DMS53 treated with DMSO at 0.1 percent for 48 hours (cell line): ENCODE results near the gene DHX16.

ENCODE experiments used
- DNase-seq: peaks from one replicate; lab custom pipeline; 2025; ENCODE audit not compliant: unreplicated experiment; lab: John Stamatoyannopoulos, UW

The DHX16 gene

GRCh38 chr6:30696432-30696831 lies 23.6 kb upstream of the DHX16 start:
- no peak for DNase-seq

DNA sequence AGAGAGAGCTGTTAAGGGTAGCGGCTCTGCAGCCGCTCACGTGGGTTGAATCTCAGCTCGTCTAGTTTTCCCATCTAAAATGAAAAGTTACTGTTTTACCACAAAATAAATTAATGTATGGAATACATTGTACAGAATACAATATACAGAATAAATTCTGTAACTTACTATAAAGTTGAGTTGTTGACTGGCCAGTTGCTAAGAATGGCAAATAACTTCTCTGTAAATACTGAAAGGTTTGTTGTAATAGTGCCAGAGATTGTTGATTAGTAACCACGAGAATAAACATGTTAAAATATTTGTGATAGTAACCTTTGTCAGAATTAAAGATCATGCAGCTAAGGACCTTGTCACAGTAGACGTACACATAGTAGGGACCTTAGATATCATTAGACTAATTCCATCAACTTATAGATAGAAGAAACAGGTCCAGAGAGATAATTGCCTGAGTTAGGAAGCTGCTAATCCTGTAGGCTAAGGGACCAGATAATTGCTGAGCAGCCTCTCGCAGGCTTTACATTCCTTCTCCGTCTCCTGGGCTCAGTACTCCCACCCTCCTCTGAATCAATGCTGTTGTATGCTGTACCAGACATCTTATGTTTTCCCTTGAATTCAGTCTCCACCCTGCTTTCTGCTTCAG lies 18.5 kb upstream of the DHX16 start:
- no peak for DNase-seq

DNA sequence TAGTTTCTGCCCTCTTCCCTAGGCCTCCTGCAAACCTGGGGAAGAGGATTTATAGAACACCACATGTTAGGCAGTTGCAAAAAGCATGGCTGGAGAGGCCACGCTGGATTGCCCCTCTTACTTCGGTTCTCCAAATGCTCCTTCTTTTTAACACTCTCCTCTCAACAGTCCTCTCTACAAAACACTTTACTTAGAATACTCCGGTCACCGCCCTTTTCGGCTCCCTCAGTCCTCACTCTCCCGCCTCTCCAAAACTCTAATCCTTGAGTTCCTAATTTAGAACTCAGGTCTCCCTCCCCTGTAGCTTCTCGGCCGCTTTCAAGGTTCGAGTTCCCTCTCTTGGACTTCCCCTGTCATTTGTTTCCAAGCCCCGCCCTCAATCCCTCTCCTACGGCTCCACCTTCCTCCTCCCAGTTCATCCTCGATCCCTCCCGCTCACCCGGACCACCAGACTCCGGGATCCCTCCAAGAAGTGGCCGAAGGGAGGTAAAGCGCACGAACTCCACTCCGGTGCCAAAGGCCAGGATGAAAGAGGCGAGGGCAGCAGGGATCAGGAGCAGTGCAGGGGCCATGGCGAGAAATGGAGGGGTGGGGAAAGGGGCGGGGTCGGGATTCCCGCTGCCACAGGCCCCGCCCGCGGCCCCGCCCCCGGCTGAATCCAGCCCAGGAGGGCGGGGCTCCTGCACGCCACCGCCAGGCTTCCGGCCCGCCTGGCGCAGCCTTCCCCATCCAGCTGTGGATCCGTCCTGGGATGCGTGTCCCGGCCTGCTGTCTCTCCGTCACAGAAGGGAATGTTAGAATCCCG lies 17.8 kb upstream of the DHX16 start, which contains the start of gene NRM:
TSS of gene NRM (minus strand) at position 582 of the 805 bp plus-strand sequence. CDS start at position 572, 10 bp downstream.
- DNase-seq = peak; percentile 77

DNA sequence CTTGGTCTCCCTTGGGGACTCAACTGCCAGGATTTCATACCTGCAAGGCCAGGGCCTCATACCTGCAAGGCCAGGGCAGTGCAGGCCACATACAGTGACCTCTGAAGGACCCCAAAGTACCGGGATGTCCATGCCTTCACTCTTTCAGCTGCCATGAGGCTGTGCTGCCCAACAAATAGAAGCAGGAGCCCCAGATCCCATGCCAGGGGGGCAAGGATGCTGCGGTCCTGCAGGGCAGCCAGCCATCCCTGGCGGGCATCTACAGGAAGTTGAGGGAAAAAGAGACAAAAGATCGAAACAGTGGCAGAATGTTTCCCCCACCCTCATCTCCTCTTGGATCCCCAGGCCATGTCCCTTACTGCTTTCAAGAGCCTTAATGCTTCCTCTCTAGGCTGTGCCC lies 17.2 kb upstream of the DHX16 start:
- DNase-seq = no peak

DNA sequence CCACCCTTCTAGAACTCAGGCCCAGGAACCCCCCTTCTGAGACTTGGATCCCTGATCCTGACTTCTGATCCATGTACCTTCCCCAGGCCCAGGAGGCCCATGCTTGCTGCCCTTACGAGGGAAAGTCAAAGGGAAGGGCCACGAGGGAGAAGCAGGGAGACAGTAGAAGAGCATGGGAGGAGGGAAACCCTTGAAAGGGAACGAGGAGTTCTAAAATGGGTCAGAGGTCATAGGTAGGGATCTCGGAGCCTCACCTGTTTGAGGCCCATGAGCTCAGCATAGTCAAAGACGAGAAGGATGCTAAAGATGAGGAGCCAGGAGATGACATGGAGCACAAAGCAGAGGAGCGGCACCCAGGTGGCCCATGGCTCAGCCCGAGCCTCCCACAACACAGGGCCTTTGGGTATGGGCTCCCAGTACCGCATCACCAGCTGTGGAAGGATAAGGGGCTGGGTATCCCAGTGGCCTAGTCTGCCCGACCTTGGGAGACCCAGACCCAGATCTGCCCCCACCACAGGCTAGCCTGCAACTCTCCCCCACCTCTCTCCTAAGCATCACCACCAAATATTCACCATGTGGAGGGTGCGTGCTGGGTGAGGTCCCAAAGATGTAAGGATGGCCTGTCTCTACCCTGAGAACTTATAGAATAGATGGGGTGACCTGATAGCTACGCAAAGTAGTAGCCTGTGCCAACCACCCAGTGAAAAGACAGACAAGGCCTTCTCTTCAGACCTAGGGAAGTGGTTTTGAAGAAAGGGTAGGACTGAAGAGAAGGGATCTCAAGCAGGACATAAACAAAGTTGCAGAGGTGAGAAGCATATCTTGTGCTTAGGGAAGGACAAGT lies 16.4 kb upstream of the DHX16 start:
- DNase-seq = no peak

GRCh38 chr6:30688569-30688968 lies 15.8 kb upstream of the DHX16 start:
- DNase-seq = no peak

DNA sequence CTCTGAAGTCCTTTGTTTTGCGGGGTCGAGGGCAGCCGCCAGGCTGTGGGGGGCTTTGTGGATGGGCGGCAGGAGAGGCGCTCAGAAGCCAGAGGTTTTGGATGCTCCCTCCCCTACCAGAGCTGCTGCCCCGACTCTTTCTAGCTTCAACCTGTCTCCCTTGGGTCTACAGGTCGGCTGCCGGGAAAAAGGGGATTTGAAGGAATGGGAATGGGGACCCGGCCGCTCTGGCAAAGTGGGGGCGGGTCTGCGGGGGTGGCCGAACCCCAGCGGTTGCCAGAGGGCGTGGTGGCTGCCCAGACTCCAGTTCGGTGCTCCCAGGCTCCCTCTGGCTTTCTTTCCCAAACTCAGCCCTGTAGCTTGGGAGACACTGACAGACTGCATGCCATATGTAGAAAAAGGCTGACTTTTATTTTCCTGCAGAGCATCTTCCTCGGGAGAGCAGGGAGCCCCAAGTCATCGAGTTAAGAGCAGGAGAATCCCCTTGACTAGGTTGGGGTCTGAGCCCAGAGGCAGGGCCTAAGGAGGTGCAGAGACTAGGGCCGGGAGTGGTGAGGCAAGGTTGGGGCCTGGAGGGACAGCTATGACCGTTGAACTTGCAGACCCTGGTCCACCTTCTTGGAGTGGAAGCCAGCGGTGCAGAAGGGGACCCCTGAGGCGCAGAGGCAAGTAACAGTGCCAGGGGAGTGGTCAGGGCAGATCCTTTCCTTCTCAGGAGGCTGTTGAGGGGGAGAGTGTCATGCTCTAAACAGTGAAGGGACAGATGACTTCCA lies 15.0 kb upstream of the DHX16 start:
- no peak for DNase-seq

- peak; percentile 74 for DNase-seq
Measured at GRCh38 chr6:30686908-30687658, 14.3 kb upstream of the DHX16 start.

- DNase-seq = no peak
Measured at GRCh38 chr6:30686009-30686907, 13.5 kb upstream of the DHX16 start, which contains the start of gene PPP1R18. TSS of gene PPP1R18 (minus strand) at chr6:30686645. CDS start at chr6:30686018, 627 bp downstream.

DNA sequence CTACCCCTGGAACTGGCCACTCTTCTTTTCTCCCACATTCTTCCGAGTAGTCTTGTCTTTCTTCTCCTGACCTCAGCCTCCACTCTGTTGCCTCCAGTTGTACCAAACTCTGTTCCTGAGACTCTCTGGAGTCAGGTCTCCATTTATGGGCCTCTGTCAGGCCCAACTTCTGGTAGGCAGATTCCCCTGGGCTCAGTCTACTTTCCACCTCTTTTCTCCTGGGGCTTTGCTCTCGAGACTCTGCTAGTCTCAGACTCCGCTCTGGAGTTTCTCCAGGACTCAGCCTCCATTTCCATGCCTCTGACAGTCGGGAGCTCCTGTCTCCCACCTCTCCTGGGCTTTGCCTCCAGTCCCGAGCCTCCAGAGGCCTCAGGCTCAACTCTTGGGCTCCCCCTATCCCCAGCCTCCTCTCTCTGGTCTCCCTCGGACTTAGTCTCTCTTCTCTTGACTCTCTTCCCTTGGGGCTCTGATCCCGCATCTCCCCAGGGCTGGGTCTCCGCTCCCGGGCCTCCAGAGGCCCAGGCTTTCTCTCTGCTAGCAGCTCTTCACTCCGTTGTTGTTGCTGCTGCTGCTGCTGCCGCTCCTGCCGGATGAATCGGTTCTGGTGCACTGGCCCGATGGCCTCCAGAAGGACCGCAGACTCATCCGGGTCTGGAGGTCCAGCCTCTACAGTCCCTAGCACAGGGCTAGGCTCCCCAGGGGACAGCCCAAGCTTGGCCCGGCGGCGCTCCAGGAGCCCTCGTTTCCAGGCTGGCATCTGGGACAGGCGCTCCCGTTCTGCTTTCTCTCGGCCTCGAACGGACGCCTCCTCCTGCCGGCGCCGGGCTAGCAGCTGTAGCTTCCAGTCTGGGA lies 12.6 kb upstream of the DHX16 start:
- DNase-seq = no peak

- DNase-seq = no peak
Measured at GRCh38 chr6:30684386-30685156, 11.8 kb upstream of the DHX16 start.

GRCh38 chr6:30683980-30684338 lies 11.2 kb upstream of the DHX16 start:
- DNase-seq = no peak

- no peak for DNase-seq
Measured at GRCh38 chr6:30683183-30683979, 10.6 kb upstream of the DHX16 start.

DNA sequence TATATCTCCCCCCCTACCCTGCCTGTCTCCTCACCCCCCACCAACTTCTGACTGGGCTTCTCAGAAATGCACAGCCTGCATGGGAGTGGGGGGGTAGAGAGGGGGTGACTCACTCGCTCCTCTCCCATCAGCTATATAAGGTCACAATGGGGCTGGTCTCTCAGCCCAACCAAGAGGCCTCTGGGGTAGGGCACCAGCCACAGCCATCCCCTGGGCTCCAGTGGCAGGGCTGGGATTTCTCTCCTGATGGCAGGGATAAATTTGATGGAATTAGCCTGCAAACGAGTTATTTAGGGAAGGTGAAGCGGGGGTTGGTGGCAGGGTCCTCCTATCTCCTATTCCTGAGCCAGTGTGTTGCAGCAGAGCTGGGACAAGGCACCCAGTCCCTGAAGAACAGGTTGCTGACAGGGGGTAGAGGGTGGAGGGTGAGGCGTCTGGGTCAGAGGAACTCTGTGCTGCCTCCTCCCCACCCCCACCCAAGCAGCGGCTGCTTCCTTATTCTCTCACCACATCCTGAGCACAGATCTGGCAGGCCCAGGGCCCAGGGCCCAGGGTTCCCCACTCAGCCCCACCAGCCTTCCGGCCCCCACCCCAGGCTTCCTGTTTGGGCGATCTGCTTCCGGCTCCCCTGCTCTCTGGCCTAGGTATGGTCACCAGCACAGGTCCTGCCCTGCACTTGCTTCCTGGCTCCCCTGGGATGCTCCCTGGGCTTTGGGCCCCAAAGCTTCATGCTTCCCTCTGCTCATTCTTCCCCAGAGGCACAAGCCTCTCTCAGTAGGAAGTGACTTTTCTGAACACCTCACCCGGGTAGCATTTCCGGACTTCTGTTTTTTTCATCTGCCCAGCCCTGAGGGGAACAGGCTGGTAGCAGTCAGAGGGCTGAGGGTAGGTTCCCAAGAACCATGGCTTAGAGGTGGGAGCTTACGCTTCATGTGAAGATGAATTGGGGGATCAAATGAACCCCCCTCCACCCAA lies 9.6 kb upstream of the DHX16 start:
- no peak for DNase-seq

DNA sequence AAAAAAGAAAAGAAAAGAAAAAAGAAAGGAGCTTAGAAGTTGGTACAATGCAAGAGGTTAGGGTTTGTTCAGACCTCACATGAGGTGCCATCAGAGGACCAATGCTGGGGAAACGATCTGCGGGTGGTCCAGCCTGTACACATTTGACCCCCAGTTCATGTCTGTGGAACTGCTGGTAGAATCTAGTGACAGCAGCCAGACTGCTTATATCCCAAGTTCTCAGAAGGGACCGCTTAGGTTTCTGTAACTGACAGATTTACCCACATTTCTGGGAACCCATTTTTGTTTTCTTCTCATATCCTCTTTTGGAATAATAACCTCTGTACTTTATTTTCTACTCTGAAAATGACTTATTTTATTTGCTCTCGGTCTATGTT lies 8.9 kb upstream of the DHX16 start:
- DNase-seq = no peak
